Activated CD4-positive, alpha-beta T cell treated with anti-CD3 and anti-CD28 coated beads for 4 hours (primary cell): ENCODE measurements around the gene PGAP6.
"Not testable (repeated sequence)": the region's sequence is repeated elsewhere in the genome, so short reads cannot be mapped to it uniquely, and the experiment has no call there.

Source experiments
- DNase-seq, 2 donors: peaks; one replicate each; pipeline ENCODE4 v3.0.0-alpha.2; 2020

Gene PGAP6

GRCh38 chr16:379183-379960 lies 2.4 kb downstream of the PGAP6 start:
- no peak for DNase-seq

- DNase-seq: no peak
These were observed 3.0 kb downstream of the PGAP6 start for GRCh38 chr16:378821-379182.

GRCh38 chr16:378113-378820 lies 3.5 kb downstream of the PGAP6 start:
- not testable (repeated sequence) for DNase-seq

- no peak for DNase-seq
These were observed 4.3 kb downstream of the PGAP6 start for GRCh38 chr16:377419-377951.

GRCh38 chr16:376817-377418 lies 4.9 kb downstream of the PGAP6 start:
- DNase-seq: no peak

- DNase-seq: no peak
These were observed 5.6 kb downstream of the PGAP6 start for GRCh38 chr16:375927-376816.

GRCh38 chr16:375212-375611 lies 6.6 kb downstream of the PGAP6 start:
- no peak for DNase-seq

- DNase-seq: no peak
These were observed 7.2 kb downstream of the PGAP6 start for GRCh38 chr16:374616-374926.

- DNase-seq: no peak
These were observed 7.7 kb downstream of the PGAP6 start for GRCh38 chr16:373848-374615.

GRCh38 chr16:373020-373598 lies 8.7 kb downstream of the PGAP6 start:
- no peak for DNase-seq

- no peak for DNase-seq
These were observed 9.3 kb downstream of the PGAP6 start for GRCh38 chr16:372302-372983.

GRCh38 chr16:371515-372301 lies 10.1 kb downstream of the PGAP6 start:
- DNase-seq: no peak

- DNase-seq: no peak
These were observed 10.7 kb downstream of the PGAP6 start for GRCh38 chr16:370979-371514.

GRCh38 chr16:370443-370842 lies 11.3 kb downstream of the PGAP6 start, which contains the start of gene MRPL28:
MRPL28 (minus strand) TSS chr16:370538; CDS start chr16:370218, 320 bp downstream.
- DNase-seq: peak; percentile 93

- DNase-seq: no peak
These were observed 11.8 kb downstream of the PGAP6 start for GRCh38 chr16:369866-370436.

GRCh38 chr16:369275-369865 lies 12.4 kb downstream of the PGAP6 start:
- DNase-seq: no peak

- DNase-seq: no peak
These were observed 13.2 kb downstream of the PGAP6 start for GRCh38 chr16:368388-369158.

GRCh38 chr16:367333-367903 lies 14.4 kb downstream of the PGAP6 start:
- no peak for DNase-seq
